ENCODE data around the gene RD3L.

GRCh38 chr14:103896578-103896977, 45.8 kb downstream of the RD3L start:
- TF ChIP-seq FLYWCH1 (CRISPR knock-in tag; IDR thresholded peaks at IDR 0.05) (no peak), ZBTB26 (CRISPR knock-in tag; IDR thresholded peaks at IDR 0.05; ENCODE audit: borderline replicate concordance) (no peak), FOXK2 (IDR thresholded peaks at IDR 0.05) (no peak), ZNF678 (CRISPR knock-in tag; IDR thresholded peaks at IDR 0.05) (no peak), MEIS2 (CRISPR knock-in tag; IDR thresholded peaks at IDR 0.05) (no peak), RFX5 (IDR thresholded peaks at IDR 0.05; ENCODE audit: low read depth, low read length) (no peak), JDP2 (CRISPR knock-in tag; IDR thresholded peaks at IDR 0.05; ENCODE audit: borderline replicate concordance) (no peak), ZFP62 (CRISPR knock-in tag; IDR thresholded peaks at IDR 0.05) (no peak)
